ENCODE measurements around the gene TMPRSS7.

GRCh38 chr3:112121577-112122547, 87.3 kb downstream of the TMPRSS7 start:
- no peak for TF ChIP-seq CTCF (IDR thresholded peaks at IDR 0.05; ENCODE audit: insufficient read depth, low read length, poor library complexity, severe bottlenecking)
- TF ChIP-seq EZH2phosphoT487 (conservative IDR thresholded peaks at IDR 0.05; ENCODE audit: low read length) = no peak

Data from SU-DHL-6 (cell line).